HG03280 (cell line): ENCODE measurements around the gene TIPRL.
"Not testable (repeated sequence)": the region's sequence is repeated elsewhere in the genome, so short reads cannot be mapped to it uniquely, and the experiment has no call there.

Experiments
- ATAC-seq: cut with Tn5 transposase; IDR thresholded peaks from one replicate; pipeline ENCODE4 v1.9.1; 2021; ENCODE audit warnings: mild to moderate bottlenecking, moderate library complexity; ENCODE audit not compliant: unreplicated experiment

TIPRL gene

DNA sequence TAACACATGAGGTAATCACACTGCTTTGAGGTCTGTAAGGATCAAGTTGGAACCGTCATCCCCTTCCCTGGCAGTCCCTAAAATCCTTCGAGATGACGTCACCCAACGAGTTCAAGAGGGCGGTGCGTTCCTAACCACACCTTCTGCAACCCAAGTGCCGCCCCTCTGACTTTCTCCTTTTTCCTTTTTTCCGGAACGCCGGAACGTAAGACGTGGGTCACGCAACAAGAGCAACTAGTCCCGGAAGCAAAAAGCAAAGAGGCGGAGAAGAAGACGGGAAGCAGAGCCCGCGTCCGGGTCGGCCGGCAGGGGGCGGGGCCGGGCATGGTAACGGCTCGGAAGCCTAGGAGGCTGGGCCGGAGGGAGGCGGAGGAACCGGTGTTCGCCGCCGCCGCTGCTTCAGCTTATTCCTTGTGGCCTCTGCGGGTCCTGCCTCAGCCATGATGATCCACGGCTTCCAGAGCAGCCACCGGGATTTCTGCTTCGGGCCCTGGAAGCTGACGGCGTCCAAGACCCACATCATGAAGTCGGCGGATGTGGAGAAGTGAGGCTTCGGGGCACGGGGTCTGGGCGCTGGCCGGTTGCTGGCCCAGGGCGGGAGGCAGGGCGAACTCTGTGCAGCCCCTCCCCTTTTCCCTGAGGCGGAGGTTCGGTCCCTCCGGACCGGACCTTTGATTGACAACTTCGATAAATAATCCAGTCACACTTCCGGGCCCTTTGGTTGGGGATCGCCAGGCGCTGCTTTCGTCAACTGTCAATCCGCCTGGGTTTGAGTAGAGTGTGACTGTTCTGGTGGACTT lies at the start of gene TIPRL:
Gene TIPRL (plus strand): TSS at position 325 of the 800 bp plus-strand sequence. CDS start 116 bp downstream, at position 441.
- ATAC-seq: peak; percentile 94

DNA sequence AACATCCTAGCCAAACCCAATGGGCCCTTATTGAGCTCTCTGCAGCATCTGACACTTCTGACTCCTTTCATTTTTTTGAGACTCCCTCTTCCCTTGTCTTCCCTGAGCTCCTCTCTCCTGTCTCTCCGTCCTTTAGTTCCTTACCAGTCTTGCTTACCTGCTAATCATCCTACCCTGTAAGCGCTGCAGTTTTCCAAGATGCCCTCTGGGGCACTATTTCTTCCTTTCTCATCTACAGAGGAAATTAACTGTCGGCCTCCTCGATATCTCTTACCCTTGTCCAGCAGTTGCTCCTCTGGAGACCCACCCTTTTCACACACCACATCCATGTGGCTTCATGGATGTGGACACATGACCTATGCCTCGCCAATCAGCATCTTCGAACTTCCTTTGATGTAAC lies 48.8 kb upstream of the TIPRL start:
- no peak for ATAC-seq

DNA sequence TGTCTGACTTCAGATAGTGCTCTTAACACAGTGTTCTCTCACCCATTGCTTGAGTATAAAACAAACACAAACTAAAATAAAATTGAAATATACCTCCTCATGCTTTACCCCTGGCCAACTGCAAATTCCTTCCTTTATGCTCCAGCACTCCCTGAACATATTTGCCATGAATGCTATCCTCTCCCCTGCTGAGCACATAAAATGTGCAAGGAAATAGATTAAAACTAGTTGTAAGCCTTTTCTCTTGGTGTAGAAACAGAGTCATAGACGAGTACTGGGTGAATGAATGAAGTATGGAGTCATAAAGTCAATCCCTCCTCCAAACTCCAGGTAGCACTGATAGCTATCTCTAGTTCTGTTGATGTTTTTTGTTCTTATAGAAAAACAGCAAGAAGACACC lies 44.6 kb upstream of the TIPRL start:
- ATAC-seq: no peak

DNA sequence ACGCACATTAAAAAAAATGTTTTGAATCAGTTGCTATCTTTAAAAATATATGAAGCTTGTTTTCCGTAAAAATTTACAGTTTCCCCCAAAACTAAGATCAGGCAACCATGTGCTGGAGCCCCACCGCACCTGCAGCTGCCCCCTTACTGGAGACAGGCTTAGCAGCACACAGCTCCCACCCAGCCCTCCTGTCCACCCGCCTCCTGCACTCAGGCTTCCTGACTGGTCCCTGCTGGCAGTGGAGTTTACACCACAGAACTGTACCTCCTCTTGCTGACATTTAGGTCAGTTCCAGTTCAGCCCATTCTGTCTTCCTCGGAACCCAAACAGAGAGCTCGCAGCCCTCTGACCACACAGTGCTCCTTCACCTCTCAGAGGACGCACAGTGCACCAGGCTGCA lies 44.1 kb upstream of the TIPRL start:
- no peak for ATAC-seq

DNA sequence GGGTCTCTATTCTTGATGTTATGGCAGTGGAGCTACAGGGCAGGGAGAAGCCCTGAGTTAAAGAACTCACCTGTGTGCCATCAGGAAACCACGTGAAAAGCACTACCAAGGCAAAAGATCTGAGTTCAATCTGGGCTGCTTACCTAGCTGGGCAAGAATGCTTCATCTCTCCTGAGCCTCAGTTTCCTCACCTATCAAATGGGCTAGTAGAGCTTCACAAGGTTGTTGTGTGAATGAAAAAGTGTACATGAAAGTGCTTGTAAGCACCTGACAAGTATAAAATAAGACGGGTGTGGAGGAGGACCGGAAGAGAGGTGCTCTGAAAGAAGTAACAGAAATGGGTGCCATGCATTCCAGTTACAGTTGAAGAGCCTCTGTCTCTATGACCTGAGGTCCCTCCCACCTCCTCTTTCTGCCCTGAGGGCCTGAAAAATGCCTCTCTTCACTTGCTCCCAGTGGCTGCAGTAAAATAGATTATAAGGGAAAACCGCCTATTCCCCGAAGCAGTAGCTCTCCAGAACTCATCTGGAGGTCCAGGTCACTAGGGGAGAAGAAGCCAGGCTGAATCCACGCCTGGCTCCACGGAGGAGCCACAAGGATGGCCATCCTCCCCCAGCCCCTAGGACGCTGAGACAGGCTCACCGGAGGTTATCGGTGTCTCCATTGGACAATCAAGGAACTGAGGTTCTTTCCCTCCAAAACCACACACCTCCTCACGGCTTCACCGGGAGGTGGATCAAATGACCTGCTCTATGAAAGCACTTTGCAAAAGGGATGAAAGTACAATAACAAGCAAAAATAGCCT lies 43.4 kb upstream of the TIPRL start:
- no peak for ATAC-seq

DNA sequence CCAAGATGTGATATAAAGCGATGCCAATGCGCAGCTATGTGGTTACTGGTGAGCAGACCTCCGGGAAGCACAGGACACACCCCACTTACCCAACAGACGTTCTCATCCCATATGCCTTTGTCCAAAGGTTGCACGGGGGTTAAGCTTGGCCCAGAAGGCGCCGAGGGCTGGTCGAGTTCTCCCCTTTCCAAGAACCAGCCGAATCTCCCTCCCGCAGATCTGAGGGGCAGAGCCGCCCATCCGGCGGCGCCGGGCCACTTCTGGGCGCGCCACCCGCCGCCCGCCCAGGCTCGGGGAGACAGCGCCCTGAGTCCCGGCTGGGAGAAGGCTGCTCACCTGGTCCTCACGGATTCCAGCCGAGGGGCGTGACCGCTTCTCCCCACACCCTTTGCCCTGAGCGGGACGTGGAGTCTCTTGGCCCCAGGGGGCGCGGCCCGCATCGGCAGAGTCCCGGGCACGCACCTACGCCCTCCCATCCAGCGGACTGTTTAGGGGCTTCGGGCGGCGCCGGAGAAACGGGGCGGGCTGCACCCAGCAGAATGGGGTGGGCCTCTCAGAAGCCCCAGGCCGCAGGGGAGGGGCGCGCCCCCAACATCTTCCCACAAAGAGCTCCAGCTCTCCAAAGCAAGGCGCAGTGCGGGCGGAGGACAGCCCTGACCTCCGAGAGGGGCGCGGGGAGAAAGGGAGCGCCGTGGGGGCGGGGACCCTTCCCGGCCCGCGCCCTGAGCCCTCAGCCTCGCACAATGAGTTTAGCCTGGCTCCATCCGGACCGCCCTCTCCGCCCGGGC lies 42.6 kb upstream of the TIPRL start:
- no peak for ATAC-seq

DNA sequence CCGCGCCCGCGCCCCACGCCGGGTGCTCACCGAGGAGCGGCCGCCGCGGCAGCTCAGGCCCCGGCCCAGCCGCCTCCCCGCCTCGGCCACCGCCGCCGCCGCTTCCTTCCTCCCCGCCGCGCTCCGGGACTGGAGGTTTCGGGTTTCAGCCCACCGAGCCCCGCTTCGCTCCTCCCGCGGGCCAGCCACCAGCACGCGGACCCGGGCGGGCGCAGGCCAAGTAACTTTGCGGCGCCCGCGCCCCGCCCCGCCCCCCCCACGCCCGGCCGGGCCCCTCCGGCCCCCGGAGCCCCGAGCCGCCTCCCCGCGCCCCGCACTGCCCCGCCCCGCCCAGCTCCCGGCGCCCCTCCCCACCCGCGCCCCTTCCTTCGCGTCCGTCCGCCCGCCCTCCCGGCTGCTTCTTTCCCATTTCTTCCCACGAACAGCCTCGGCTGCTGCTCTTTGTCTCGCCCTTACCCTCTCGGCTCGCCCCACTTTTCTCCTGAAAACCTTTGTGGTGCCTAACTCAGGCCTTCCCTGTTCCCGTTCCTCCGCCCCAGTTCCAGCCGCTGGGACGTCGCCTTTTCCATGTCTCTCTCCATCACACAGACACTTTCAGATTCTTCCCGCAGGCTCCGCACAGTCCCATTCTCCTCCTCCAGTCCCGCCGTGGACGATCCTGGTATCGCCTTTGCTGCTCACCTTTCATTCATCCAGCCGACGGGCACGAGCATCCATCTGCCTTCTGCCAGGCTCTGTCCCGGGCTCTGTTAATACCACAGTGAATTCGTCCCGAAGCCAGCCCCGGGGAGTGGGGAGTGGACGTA lies 41.9 kb upstream of the TIPRL start, which contains the start of gene GPR161:
Gene GPR161 (minus strand): TSS at position 222 of the 806 bp plus-strand sequence. CDS start 32,080 bp downstream, outside the sequence.
- no peak for ATAC-seq

DNA sequence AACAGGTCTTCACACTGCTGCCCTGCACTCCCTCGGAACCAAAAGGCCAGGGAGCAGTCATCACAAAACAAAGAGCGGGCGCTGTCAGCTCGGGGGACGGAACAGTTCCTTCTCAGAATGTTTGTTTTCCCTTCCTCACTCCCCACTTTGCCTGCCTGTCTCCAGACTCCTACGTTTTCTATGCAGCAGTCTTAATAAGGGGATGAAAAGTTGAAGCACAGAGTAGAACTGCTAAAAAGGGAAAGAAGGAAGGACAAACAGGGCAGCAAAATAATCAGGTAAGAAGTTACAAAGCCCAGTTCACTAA lies 41.3 kb upstream of the TIPRL start:
- ATAC-seq: no peak

DNA sequence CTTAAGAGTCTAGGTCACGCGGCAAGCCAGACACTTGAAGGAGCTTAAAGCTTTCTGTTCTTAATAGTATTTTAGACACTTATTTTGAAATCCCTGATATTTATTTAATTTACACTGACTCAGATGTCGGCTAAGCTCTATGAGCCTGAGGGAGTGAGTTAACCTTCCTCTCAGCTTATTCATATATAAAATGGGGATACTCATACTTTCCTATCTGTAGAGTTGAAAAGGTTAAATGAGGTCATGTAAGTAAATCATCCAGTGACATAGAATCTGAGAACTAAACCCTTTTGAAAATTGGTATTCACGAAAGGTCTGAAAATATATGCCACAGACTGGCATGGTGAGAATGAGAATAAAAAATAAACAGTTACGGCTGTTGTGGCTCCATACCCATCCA lies 40.6 kb upstream of the TIPRL start:
- no peak for ATAC-seq

DNA sequence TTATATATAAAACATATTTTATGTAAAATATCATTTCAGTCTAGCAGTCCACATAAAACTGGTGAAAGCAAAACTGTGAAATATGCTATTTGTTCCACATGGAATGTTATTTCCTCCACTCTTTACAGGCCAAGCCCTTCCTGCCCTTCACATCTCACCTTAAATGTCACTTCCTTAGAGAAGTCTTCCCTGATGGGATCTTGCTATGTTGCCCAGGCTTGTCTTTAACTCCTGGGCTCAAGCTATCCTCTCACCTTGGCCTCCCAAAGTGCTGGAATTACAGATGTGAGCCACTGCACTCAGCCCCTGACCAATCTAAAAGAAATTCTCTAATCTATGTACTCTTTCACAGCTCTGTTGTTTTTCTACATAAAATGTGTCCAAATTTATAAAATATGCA lies 39.7 kb upstream of the TIPRL start:
- no peak for ATAC-seq

DNA sequence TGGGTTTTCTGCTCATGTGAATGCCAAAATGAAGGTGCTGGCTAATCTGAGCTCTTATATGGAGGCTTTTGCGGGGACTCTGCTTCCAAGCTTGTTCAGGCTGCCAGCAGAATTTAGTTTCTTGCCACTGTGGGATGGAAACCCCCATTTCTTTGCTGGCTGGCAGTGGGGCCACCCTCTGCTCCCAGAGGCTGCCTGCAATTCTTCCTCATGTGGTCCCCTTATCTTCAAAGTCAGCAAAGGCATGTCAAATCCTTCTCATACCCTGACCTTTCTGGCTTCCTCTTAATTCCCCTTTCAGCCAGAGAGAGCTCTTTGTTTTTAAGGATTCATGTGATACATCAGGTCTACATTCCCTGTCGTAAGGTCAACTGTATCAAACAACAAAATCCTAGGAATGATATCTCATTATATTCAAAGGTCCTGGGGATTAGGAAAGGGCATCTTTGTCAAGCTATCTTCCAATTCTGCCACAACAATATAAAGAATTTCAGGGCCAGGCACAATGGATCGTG lies 36.8 kb upstream of the TIPRL start:
- ATAC-seq: no peak

DNA sequence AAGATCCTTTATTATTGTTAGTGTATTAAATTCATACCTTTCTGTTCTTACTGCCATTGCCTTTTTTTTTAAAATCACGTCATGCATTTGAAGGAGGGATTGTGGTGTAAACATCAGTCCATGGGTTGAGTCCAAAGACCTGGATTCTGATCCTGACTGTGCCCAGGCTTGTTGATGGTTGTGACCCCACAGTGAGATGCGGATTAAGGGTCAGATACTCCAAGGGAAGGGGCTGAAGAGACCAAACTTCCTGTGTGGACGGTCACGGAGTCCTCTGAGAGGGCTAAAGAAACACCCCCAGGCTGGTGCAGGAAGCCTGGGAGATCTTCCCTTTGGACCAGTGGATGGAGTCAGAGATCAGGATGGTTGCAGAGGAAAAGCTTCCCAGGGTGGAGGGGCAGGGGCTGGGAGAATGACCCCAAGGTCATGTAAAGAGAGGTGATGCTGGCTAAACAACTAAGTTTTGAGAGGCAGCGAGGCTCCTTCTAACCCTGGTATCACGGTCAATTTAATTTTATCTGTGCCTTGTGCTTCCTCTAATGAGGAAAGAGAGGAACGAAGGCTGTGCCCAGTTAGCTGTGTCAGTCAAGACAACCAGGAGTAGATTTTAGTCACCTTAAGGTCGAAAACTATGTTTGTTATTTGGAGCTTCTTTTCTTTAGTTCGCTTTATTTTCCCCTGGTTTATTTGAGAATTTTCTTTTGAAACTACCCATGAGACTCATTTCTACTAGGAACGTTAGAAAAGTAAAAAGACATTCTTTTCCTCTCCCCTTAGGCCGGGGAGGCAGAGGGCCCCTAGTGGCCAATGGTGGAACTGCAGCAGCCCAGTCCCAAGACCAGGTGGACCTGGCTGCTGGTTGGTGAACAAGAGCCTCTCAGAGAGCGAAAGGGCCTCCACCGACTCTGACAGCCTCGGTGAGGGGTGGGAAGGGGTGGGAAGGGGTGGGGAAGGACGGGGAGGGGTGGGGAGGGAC lies 33.3 kb upstream of the TIPRL start:
- ATAC-seq: peak; percentile 90

DNA sequence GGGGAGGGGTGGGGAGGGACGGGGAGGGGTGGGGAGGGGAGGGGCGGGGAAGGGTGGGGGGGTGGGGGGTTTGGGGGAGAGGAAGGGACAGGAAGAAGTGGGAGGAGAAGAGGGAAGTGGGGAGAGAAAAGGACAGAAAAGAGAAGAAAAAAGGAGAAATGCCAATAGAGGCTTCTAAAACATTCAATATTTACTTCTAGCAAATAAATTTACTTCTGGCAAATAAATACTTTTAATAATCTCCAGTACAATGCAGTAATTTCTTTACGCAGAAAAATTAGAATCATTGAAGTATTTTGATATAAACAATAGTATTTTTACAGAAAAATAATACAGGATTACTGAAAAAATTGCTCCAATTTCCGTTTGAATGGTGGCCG lies 32.6 kb upstream of the TIPRL start:
- no peak for ATAC-seq

DNA sequence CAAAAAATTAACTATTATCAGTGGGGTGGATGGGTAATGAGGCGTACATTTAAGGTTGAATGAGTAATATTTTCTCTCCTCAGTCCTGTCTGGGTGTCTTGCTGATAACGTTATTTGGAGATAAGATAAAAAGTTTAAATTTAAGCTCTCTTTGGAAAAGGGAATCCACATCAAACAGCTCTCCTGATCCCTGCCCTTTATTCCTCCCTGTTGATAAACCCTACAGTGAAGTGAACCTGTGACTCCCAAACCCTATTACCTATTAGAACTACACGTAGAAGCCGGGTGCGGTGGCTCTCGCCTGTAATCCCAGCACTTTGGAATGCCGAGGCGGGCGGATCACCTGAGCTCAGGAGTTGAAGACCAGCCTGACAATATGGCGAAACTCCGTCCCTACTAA lies 32.1 kb upstream of the TIPRL start:
- no peak for ATAC-seq

DNA sequence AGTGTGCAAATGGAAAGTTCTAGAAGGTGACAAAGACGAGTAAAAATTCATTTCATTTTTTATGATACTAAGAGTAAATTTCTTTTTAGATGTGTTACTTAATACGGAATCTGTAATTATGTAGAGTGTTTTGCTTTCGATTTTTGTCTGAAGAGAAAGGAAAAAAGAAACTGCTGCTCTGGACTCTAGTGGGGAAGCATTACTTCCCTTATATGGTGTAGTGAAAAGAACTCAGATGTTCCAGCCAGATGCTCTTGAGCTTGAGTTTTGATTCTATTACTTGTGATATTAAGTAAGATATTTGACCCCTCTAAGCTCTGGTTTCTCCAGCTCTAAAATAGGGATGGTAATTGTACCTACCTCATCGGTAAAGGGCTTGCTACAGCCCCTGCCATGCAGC lies 29.8 kb upstream of the TIPRL start:
- peak; percentile 67 for ATAC-seq

DNA sequence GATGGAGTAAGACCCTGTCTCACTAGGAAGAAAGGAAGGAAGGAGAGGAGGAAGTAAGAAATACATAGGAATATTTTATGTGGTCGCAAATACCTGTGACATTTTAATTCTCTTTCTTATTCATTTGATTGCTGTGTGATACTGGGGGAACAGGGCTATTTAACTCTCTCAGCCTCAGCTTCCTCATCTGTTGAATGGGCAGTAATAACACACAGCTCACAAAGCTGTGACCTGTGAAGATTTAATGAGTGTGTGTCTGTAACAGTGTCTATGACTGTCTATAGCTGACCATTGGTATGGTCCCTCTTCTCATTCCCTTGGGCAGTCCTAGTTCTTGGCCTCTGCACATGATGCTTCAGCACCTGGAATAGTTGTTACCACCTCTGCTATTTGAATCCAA lies 28.5 kb upstream of the TIPRL start:
- ATAC-seq: no peak

DNA sequence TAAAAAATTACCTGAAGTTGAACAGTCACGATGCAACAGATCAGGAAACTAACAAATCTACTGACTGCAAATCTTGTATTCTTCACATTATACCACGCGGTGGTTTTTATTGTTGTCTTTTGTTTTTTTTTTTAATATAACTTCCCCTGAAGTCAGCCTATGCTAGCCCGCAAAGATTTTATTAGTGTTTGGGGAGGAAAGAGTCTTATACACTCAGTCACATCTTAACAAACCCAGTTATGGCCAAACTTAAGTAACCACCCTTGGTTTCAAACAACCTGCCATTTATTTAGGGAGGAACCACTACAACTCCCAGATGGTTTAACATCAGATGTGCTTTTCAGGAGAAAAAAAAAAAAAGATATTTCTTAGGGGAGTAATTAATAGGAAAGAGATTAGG lies 26.8 kb upstream of the TIPRL start:
- ATAC-seq: no peak

DNA sequence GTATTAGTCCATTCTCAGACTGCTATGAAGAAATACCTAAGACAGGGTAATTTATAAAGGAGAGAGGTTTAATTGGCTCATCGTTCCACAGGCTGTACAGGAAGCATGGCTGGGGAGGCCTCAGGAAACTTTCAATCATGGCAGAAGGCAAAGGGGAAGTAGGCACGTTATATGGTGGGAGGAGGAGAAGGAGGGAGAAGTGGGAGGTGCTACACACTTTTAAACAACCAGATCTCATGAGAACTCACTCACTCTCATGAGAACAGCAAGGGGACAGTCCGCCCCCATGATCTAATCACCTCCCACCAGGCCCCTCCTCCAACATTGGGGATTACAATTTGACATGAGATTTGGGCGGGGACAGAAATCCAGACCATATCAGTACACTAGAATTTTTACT lies 24.1 kb upstream of the TIPRL start:
- ATAC-seq: not testable (repeated sequence)

DNA sequence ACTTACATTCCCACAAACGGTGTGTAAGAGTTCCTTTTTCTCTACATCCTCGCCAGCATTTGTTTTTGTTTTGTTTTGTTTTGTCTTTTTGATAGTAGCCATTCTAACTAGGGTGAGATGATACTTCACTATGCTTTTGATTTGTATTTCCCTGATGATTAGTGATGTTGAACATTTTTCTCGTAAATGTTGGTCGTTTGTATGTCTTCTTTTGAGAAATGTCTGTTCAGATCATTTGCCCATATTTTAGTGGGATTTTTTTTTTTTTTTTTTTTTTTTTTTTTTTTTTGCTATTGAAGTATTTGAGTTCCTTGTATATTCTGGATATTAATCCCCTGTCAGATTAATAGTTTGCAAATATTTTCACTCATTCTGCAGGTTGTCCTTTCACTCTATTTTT lies 22.9 kb upstream of the TIPRL start:
- ATAC-seq: no peak
